Ishikawa (cell line): Measurements from ENCODE around the gene ORAI2.

Source experiments
- EP300 ChIP-seq: IDR thresholded peaks from 2 replicates; pipeline ENCODE4 v1.6.1; 2012; ENCODE audit warnings: borderline replicate concordance
- FOXM1 ChIP-seq: IDR thresholded peaks from 2 replicates; pipeline ENCODE4 v1.6.1; 2012; ENCODE audit warnings: low read depth, borderline replicate concordance
- TF ChIP-seq, protein P1 (sequence below): IDR thresholded peaks from 2 replicates; pipeline ENCODE4 v1.6.1; 2012

DNA sequence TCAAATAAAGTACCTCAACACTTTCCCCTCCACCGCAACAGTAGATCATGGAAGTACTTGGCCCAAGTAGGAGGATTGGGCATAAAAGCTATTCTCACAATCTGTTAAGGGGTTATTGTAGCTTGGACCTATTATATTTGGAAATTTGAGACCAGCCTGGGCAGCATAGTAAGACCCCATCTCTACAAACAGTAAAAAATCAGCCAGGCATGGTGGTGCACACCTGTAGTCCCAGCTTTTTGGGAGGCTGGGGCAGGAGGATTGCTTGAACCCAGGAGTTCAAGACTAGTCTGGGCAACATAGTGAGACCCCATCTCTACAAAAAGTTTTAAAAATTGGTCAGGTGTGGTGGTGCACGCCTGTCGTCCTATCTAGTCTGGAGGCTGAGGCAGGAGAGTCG, 24.0 kb upstream of the ORAI2 start:
- TF ChIP-seq EP300 (no peak), FOXM1 (no peak)
- TF ChIP-seq, protein P1, sequence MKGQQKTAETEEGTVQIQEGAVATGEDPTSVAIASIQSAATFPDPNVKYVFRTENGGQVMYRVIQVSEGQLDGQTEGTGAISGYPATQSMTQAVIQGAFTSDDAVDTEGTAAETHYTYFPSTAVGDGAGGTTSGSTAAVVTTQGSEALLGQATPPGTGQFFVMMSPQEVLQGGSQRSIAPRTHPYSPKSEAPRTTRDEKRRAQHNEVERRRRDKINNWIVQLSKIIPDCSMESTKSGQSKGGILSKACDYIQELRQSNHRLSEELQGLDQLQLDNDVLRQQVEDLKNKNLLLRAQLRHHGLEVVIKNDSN = no peak
